Heart left ventricle (tissue), 13 donors: ENCODE results near the gene CAMTA1.
A peak's percentile ranks its signal among the peaks of the same experiment; 100 is the strongest.

Experiments used
- POLR2A ChIP-seq, 2 donors: fragments of 450-650 bp; IDR thresholded peaks; one replicate each; pipeline ENCODE4 v1.6.1; 2017; ENCODE audit warnings: antibody characterized with exemption in 2 of 2, mild to moderate bottlenecking in 2 of 2, moderate library complexity in 2 of 2
- TF ChIP-seq, protein P1 (sequence below), 12 donors: fragments of 200-600 bp; sonication (generic) in 4 of 12; IDR thresholded peaks; one replicate each; pipeline versions ENCODE4 v1.5.0 to v1.8.0; 2018 to 2022; ENCODE audit warnings: antibody characterized with exemption in 12 of 12, mild to moderate bottlenecking in 5 of 12
- donor health status: ischemic (EF 13 %, LVEDD 7.1; RV severe dilation, severe dysfunction).
- donor health status: DM: no; HTN: yes; CAD: no.
- donor health status: DM: no; HTN: no; CAD: no.
- donor health status: ischemic (EF 25% LVEDD 6.9; RV normal size, moderate dysfunction).
- donor health status: ischemic (EF 25% LVEDD 5.7; RV mildly dilated, moderate dysfunction).
- donor health status: ischemic (EF 35%, LVEDD 5.7; RV mildly dilated, moderate dysfunction).
- donor health status: nonischemic (EF 11% LVEDD 7.7; RV severe dilation, severe dysfunction).
- donor health status: DM: yes; HTN: yes; CAD: no.
- donor health status: PGD.
- donor health status: ischemic (EF 29% LVEDD 5.4; RV normal size, mild dysfunction).
- donor health status: nonischemic (EF 23%, LVEDD 6.1; RV moderate dilation, normal function).

DNA sequence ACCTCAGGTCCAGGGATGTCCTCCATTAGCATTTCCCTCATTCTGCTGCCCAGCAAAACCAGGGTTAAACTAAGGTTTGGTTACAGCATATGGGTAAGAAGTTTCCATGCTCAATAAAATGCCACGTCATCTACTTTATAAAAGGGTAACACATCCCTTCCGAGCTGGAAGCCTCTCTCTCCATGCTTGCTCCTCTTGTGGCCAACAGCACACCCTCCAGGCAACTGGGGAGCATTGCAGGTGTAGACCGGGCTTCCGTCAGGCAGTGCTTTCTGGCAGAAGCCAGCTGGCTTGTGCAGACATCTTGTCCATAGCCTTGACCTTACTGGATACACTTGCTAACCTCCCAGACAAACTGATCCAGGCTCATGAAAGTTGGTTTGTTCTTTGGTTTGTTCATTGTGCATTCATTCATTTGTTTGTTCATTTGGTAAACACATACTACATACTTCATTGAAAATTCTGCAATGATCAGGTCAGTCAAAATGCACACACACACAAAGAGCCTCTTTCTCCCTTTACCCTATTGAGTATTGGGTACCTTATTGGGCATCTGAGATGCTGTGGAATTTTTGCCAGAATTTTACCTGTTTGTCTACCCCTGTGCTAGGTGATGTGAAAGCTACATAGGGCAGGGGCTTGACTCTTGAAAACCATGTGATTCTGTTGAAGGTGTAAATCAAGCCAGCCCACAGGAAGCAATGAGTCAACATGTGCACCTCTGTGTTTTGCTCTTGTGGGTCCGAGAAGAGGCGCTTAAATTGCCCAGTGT, 422.8 kb downstream of the CAMTA1 start:
- no peak for TF ChIP-seq POLR2A (IDR thresholded peaks at IDR 0.05)
- TF ChIP-seq, protein P1, sequence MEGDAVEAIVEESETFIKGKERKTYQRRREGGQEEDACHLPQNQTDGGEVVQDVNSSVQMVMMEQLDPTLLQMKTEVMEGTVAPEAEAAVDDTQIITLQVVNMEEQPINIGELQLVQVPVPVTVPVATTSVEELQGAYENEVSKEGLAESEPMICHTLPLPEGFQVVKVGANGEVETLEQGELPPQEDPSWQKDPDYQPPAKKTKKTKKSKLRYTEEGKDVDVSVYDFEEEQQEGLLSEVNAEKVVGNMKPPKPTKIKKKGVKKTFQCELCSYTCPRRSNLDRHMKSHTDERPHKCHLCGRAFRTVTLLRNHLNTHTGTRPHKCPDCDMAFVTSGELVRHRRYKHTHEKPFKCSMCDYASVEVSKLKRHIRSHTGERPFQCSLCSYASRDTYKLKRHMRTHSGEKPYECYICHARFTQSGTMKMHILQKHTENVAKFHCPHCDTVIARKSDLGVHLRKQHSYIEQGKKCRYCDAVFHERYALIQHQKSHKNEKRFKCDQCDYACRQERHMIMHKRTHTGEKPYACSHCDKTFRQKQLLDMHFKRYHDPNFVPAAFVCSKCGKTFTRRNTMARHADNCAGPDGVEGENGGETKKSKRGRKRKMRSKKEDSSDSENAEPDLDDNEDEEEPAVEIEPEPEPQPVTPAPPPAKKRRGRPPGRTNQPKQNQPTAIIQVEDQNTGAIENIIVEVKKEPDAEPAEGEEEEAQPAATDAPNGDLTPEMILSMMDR (IDR thresholded peaks at IDR 0.05) = peak; percentile 43 to 75 (median 64)
